ENCODE results near the gene SAMD4A.

SAMD4A gene

DNA sequence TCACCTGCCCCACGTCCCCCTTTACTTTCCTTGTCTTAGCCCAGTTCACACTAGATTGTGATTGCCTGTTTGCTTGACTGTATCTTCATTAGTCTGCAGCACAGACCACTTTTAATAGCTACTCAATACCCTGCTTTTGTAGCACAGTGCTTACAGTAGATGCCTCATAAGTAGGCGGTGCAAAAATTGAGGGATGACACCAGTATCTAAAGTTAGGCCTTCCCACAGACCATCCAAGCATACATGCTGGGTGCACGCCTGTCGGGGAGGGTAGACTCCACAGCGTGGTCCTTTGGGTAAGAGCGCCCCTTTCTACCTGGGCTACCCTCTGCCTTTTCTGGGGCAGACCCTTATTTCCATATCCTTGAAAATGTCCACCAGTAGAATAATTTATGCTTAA lies 194.9 kb downstream of the SAMD4A start:
- DNase-seq (ENCODE audit: low read depth in 1 of 2, low spot score in 1 of 2), result no peak
- no peak overlapping the region for H3K4me3 ChIP-seq (replicated peaks; ENCODE audit: insufficient read depth, low read length)
- no peak overlapping the region for H3K27ac ChIP-seq (replicated peaks)
- no peaks in the 10 kb centered on the region for H3K27me3 ChIP-seq (ENCODE audit: insufficient read depth, poor library complexity, severe bottlenecking)
- TF ChIP-seq GABPA (IDR thresholded peaks at IDR 0.05; ENCODE audit: low read depth), result no peak

DNA sequence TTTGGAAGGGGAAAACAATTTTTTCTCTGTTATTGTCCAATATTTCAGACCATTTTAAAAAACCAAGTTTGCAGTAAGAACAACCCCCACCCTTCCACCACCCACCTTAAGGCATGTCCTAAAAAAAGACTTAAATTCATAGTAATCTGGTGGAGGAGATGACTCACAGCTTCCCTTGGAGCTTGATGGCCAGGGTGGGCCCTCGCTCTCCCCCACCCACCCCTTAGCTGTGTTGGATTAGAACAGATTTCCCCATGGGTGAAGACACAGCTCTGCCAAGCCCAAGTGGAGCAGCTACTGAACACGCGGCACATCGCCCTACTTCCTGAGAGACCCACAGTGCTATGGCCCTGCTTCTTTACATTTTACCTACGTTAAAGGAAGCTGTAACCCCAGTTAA lies 195.4 kb downstream of the SAMD4A start:
- Histone ChIP-seq H3K4me3 (replicated peaks; ENCODE audit: insufficient read depth, low read length) (no peak overlapping the region), H3K27me3 (ENCODE audit: insufficient read depth, poor library complexity, severe bottlenecking) (no peaks in the 10 kb centered on the region), H3K27ac (replicated peaks) (no peak overlapping the region)
- DNase-seq (ENCODE audit: low read depth in 1 of 2, low spot score in 1 of 2), result no peak
- TF ChIP-seq, protein P1, sequence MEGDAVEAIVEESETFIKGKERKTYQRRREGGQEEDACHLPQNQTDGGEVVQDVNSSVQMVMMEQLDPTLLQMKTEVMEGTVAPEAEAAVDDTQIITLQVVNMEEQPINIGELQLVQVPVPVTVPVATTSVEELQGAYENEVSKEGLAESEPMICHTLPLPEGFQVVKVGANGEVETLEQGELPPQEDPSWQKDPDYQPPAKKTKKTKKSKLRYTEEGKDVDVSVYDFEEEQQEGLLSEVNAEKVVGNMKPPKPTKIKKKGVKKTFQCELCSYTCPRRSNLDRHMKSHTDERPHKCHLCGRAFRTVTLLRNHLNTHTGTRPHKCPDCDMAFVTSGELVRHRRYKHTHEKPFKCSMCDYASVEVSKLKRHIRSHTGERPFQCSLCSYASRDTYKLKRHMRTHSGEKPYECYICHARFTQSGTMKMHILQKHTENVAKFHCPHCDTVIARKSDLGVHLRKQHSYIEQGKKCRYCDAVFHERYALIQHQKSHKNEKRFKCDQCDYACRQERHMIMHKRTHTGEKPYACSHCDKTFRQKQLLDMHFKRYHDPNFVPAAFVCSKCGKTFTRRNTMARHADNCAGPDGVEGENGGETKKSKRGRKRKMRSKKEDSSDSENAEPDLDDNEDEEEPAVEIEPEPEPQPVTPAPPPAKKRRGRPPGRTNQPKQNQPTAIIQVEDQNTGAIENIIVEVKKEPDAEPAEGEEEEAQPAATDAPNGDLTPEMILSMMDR (IDR thresholded peaks at IDR 0.05; ENCODE audit: insufficient read depth, low read length), result no peak
- TF ChIP-seq, protein P2, sequence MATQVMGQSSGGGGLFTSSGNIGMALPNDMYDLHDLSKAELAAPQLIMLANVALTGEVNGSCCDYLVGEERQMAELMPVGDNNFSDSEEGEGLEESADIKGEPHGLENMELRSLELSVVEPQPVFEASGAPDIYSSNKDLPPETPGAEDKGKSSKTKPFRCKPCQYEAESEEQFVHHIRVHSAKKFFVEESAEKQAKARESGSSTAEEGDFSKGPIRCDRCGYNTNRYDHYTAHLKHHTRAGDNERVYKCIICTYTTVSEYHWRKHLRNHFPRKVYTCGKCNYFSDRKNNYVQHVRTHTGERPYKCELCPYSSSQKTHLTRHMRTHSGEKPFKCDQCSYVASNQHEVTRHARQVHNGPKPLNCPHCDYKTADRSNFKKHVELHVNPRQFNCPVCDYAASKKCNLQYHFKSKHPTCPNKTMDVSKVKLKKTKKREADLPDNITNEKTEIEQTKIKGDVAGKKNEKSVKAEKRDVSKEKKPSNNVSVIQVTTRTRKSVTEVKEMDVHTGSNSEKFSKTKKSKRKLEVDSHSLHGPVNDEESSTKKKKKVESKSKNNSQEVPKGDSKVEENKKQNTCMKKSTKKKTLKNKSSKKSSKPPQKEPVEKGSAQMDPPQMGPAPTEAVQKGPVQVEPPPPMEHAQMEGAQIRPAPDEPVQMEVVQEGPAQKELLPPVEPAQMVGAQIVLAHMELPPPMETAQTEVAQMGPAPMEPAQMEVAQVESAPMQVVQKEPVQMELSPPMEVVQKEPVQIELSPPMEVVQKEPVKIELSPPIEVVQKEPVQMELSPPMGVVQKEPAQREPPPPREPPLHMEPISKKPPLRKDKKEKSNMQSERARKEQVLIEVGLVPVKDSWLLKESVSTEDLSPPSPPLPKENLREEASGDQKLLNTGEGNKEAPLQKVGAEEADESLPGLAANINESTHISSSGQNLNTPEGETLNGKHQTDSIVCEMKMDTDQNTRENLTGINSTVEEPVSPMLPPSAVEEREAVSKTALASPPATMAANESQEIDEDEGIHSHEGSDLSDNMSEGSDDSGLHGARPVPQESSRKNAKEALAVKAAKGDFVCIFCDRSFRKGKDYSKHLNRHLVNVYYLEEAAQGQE (IDR thresholded peaks at IDR 0.05; ENCODE audit: insufficient replicate concordance, low read depth), result no peak
- TF ChIP-seq GABPA (IDR thresholded peaks at IDR 0.05; ENCODE audit: low read depth) (no peak), POLR2AphosphoS5 (IDR thresholded peaks at IDR 0.05; ENCODE audit: low read depth) (no peak), SPI1 (IDR thresholded peaks at IDR 0.05; ENCODE audit: borderline replicate concordance, low read depth) (no peak)

DNA sequence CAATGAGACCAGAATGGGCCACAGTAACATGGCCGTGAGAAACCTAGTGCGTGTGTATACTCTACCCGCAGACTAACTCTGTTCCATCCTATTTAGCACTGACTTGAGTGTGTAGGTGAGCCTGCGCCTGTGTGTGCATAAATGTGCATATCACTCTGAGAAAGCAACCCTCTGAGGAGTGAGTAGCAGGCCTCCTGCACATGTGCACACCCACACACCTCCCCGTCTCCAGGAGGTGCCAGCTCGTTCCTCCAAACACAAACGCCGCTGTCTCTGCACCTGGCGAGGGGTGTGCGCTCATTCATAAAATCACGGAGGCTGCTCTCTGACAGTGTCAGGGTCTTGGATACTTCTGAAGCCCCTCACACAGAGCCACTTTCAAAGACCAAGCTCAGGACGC lies 196.8 kb downstream of the SAMD4A start:
- DNase-seq (ENCODE audit: low read depth in 1 of 2, low spot score in 1 of 2), result no peak
- no peaks in the 10 kb centered on the region for H3K27me3 ChIP-seq (ENCODE audit: insufficient read depth, poor library complexity, severe bottlenecking)
- H3K4me3 ChIP-seq (replicated peaks; ENCODE audit: insufficient read depth, low read length), result no peak overlapping the region
- H3K27ac ChIP-seq (replicated peaks), result no peak overlapping the region
- TF ChIP-seq, protein P2 (IDR thresholded peaks at IDR 0.05; ENCODE audit: insufficient replicate concordance, low read depth), result no peak
- TF ChIP-seq POLR2AphosphoS5 (IDR thresholded peaks at IDR 0.05; ENCODE audit: low read depth) (no peak), SPI1 (IDR thresholded peaks at IDR 0.05; ENCODE audit: borderline replicate concordance, low read depth) (no peak), GABPA (IDR thresholded peaks at IDR 0.05; ENCODE audit: low read depth) (no peak)
- TF ChIP-seq, protein P1 (IDR thresholded peaks at IDR 0.05; ENCODE audit: insufficient read depth, low read length), result no peak

DNA sequence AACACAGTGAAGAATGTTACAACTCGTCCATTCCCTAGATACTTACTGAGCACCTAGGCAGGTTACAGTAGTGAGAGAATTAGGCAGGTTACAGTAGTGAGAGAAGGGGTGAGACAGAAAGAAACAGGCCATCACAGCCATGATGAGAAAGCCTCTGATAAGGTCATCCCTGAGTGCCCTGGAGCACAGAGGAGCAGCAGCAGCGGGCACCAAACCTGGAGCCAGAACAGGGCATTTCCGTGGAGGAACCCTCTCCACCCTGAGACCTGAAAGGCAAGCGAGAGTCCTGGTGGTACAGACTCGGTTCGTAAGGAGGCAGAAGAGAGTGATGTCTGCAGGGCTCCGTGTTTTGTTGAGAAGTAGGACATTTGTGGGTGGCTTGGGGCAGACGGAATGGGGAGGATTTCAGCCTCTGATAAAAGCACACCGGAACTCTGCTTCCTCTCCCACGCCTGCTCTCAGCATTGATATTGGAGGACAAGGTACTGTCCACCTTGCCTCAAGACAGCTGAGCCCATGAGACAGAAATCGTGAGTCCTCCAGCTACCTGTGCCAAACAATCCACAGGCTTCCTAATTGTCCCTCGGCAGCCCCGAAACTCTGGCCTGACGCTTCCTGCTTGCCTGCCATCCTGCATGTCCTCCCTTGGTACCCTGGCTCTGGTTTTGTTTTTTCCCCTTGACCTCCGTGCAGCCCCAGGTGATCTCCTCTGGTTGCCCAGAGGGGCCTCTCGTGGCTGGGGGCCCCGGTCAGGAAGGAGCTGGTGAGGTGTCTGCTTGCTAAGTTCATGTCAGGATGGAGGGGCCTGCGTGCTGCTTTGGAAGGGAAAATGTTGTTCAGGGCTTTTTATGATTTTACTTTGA lies 199.6 kb downstream of the SAMD4A start:
- Histone ChIP-seq H3K27me3 (ENCODE audit: insufficient read depth, poor library complexity, severe bottlenecking) (no peaks in the 10 kb centered on the region), H3K27ac (replicated peaks) (no peak overlapping the region), H3K4me3 (replicated peaks; ENCODE audit: insufficient read depth, low read length) (no peak overlapping the region)
- TF ChIP-seq, protein P2 (IDR thresholded peaks at IDR 0.05; ENCODE audit: insufficient replicate concordance, low read depth), result no peak
- TF ChIP-seq, protein P1 (IDR thresholded peaks at IDR 0.05; ENCODE audit: insufficient read depth, low read length), result no peak
- no peak for TF ChIP-seq GABPA (IDR thresholded peaks at IDR 0.05; ENCODE audit: low read depth)
- no peak for TF ChIP-seq POLR2AphosphoS5 (IDR thresholded peaks at IDR 0.05; ENCODE audit: low read depth)
- TF ChIP-seq SPI1 (IDR thresholded peaks at IDR 0.05; ENCODE audit: borderline replicate concordance, low read depth), result no peak
- no peak for DNase-seq (ENCODE audit: low read depth in 1 of 2, low spot score in 1 of 2)

Measured in HL-60 (cell line).